Measurements from ENCODE around the gene AIP.
A peak's percentile ranks its signal among the peaks of the same experiment; 100 is the strongest.
"Not testable (repeated sequence)": the region's sequence is repeated elsewhere in the genome, so short reads cannot be mapped to it uniquely, and the experiment has no call there.

The AIP gene

GRCh38 chr11:67507864-67508485 is 25.1 kb downstream of the AIP start, which contains the start of gene CDK2AP2:
CDK2AP2 (minus strand) TSS chr11:67508162; CDS start chr11:67508082, 80 bp downstream.
- DNase-seq = peak; percentile 99

GRCh38 chr11:67508486-67509121 is 25.8 kb downstream of the AIP start:
- DNase-seq = peak; percentile 99

GRCh38 chr11:67510023-67510345 is 27.2 kb downstream of the AIP start:
- DNase-seq = no peak

- DNase-seq = not testable (repeated sequence)
Observed at GRCh38 chr11:67511558-67511957, 28.7 kb downstream of the AIP start.

- DNase-seq = no peak
Observed at GRCh38 chr11:67514116-67514515, 31.3 kb downstream of the AIP start.

GRCh38 chr11:67516806-67517205 is 34.0 kb downstream of the AIP start:
- DNase-seq = no peak

- DNase-seq = no peak
Observed at GRCh38 chr11:67517784-67518552, 35.1 kb downstream of the AIP start.

- no peak for DNase-seq
Observed at GRCh38 chr11:67519726-67520125, 36.9 kb downstream of the AIP start.

GRCh38 chr11:67520856-67521824 is 38.3 kb downstream of the AIP start:
- no peak for DNase-seq

- DNase-seq = no peak
Observed at GRCh38 chr11:67521924-67522323, 39.1 kb downstream of the AIP start.

GRCh38 chr11:67522338-67522737 is 39.5 kb downstream of the AIP start:
- DNase-seq = no peak

GRCh38 chr11:67522844-67523555 is 40.2 kb downstream of the AIP start, which contains the start of gene CABP2:
CABP2 (minus strand) TSS chr11:67523446; CDS start chr11:67523326, 120 bp downstream.
- DNase-seq = no peak

GRCh38 chr11:67523556-67524479 is 41.0 kb downstream of the AIP start:
- DNase-seq = no peak

- no peak for DNase-seq
Observed at GRCh38 chr11:67524480-67524808, 41.6 kb downstream of the AIP start.

- no peak for DNase-seq
Observed at GRCh38 chr11:67525275-67525976, 42.6 kb downstream of the AIP start.

GRCh38 chr11:67528376-67528775 is 45.5 kb downstream of the AIP start:
- no peak for DNase-seq

- DNase-seq = no peak
Observed at GRCh38 chr11:67530282-67530592, 47.4 kb downstream of the AIP start.

- DNase-seq = no peak
Observed at GRCh38 chr11:67532889-67533288, 50.1 kb downstream of the AIP start.

GRCh38 chr11:67534070-67534679 is 51.3 kb downstream of the AIP start:
- no peak for DNase-seq

GRCh38 chr11:67535561-67535960 is 52.7 kb downstream of the AIP start:
- DNase-seq = no peak

Data from 8988T (cell line).